IPS-18a (cell line): ENCODE data around the gene NSUN6.

Experiments
- H3K27ac ChIP-seq: one replicate; pipeline ENCODE4 v1.5.1; 2013; ENCODE audit warnings: low read length
- H3K27me3 ChIP-seq: one replicate; pipeline ENCODE4 v1.6.1; 2013; ENCODE audit warnings: mild to moderate bottlenecking, low read length; ENCODE audit not compliant: control insufficient read depth, insufficient read depth
- H3K36me3 ChIP-seq: one replicate; pipeline ENCODE4 v1.6.1; 2013; ENCODE audit warnings: low read depth, low read length; ENCODE audit not compliant: control insufficient read depth
- H3K4me1 ChIP-seq: one replicate; pipeline ENCODE4 v1.6.1; 2013; ENCODE audit warnings: low read depth, low read length; ENCODE audit not compliant: control insufficient read depth
- H3K4me3 ChIP-seq: one replicate; pipeline ENCODE4 v1.5.1; 2013; ENCODE audit warnings: low read length
- H3K9ac ChIP-seq: one replicate; pipeline ENCODE4 v1.6.1; 2013; ENCODE audit warnings: mild to moderate bottlenecking, low read length, moderate library complexity
- H3K9me3 ChIP-seq: one replicate; pipeline ENCODE4 v1.6.1; 2013; ENCODE audit warnings: low read depth, low read length; ENCODE audit not compliant: control insufficient read depth

The NSUN6 gene

DNA sequence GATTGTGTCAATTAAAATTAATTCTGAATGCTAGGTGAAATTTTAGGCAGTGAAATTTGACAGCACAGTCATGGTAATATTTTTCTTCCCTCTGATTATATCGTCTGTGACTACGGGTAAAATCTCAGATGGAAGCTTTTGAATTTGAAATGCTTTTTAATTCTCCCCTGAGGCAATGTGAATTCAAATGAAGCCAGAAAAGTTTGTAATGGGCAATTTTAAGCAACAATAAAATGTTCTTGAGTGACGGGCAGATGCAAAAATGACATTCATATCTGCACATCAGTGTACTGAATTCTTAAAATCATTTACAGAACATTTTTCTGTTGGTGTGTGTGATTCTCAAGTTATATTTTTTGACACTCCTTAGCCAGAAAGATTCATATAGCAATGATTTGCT, 134.5 kb downstream of the NSUN6 start:
- H3K4me3 ChIP-seq = no peak overlapping the region
- H3K27me3 ChIP-seq = no peaks in the 10 kb centered on the region
- no peaks in the 10 kb centered on the region for H3K9me3 ChIP-seq
- H3K36me3 ChIP-seq = peaks cover 8% of the 10 kb centered on the region
- H3K9ac ChIP-seq = no peak overlapping the region
- H3K27ac ChIP-seq = no peak overlapping the region
- no peaks in the 10 kb centered on the region for H3K4me1 ChIP-seq

- no peaks in the 10 kb centered on the region for H3K27me3 ChIP-seq
- H3K27ac ChIP-seq = no peak overlapping the region
- H3K9me3 ChIP-seq = no peaks in the 10 kb centered on the region
- no peak overlapping the region for H3K9ac ChIP-seq
- no peaks in the 10 kb centered on the region for H3K4me1 ChIP-seq
- H3K36me3 ChIP-seq = peaks cover 8% of the 10 kb centered on the region
- no peak overlapping the region for H3K4me3 ChIP-seq
These were observed 136.8 kb downstream of the NSUN6 start for GRCh38 chr10:18514537-18514936.

GRCh38 chr10:18508587-18508986, 142.8 kb downstream of the NSUN6 start:
- H3K4me3 ChIP-seq = no peak overlapping the region
- peaks cover 8% of the 10 kb centered on the region for H3K36me3 ChIP-seq
- H3K27me3 ChIP-seq = no peaks in the 10 kb centered on the region
- H3K4me1 ChIP-seq = no peaks in the 10 kb centered on the region
- no peaks in the 10 kb centered on the region for H3K9me3 ChIP-seq
- H3K9ac ChIP-seq = no peak overlapping the region
- H3K27ac ChIP-seq = no peak overlapping the region

DNA sequence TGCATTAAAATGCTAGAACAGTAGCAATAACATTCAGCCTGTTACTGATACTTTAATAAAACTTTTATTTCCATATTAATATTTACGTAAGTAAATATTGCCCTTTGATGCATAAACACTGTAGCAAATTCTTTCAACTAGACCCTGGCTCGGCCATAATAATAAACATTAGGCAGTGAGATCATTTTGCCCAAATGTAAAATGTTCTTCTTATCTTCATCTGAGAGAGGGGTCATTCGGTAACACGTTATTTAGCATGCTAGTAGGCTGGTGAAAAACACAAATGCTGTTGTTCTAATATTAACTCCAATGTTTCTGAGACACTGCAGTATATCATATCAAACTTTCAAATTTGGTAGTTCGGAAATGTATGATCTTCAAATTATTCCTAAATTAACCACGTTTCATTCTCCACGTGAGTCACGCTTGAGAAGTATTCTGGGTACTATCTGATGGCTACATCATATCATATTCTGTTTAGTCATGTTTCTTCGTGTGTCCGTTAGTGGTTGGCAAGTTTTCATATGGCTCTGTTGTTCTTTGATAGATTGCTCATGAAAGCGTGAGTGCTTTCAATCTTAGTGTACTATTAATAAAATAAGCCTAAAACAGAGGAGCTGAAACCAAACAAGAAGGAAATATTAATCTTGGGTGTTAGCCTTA, 145.8 kb downstream of the NSUN6 start:
- H3K9me3 ChIP-seq = no peaks in the 10 kb centered on the region
- no peak overlapping the region for H3K27ac ChIP-seq
- H3K36me3 ChIP-seq = no peaks in the 10 kb centered on the region
- no peaks in the 10 kb centered on the region for H3K27me3 ChIP-seq
- H3K4me3 ChIP-seq = no peak overlapping the region
- no peaks in the 10 kb centered on the region for H3K4me1 ChIP-seq
- H3K9ac ChIP-seq = no peak overlapping the region

DNA sequence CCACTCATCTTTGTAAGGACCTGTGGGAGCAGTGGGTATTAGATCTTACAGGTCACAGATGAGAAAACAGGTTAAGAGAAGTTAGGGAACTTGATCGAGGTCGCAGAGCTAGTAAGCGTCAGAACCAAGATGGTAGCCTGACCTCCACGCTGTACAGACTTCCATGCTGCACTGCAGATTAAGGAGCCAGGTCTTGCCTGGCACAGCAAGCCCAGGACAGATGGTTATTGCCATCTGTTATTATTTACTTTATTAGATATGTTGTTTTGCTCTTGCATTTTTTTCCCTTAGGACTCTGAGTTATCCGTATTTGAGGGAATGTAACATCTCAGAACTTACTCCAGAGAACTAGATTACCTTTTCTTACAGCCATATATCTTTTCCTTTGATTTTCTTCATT, 147.2 kb downstream of the NSUN6 start:
- H3K27ac ChIP-seq = no peak overlapping the region
- H3K27me3 ChIP-seq = no peaks in the 10 kb centered on the region
- no peaks in the 10 kb centered on the region for H3K36me3 ChIP-seq
- H3K9me3 ChIP-seq = no peaks in the 10 kb centered on the region
- no peaks in the 10 kb centered on the region for H3K4me1 ChIP-seq
- no peak overlapping the region for H3K4me3 ChIP-seq
- no peak overlapping the region for H3K9ac ChIP-seq

- no peaks in the 10 kb centered on the region for H3K36me3 ChIP-seq
- no peak overlapping the region for H3K4me3 ChIP-seq
- no peaks in the 10 kb centered on the region for H3K9me3 ChIP-seq
- no peak overlapping the region for H3K27ac ChIP-seq
- no peaks in the 10 kb centered on the region for H3K27me3 ChIP-seq
- no peak overlapping the region for H3K9ac ChIP-seq
- H3K4me1 ChIP-seq = peaks cover 10% of the 10 kb centered on the region
These were observed 149.8 kb downstream of the NSUN6 start for GRCh38 chr10:18501629-18502028.

GRCh38 chr10:18501198-18501597, 150.2 kb downstream of the NSUN6 start:
- Histone ChIP-seq H3K27ac (no peak overlapping the region), H3K4me1 (peaks cover 10% of the 10 kb centered on the region), H3K9ac (no peak overlapping the region), H3K36me3 (no peaks in the 10 kb centered on the region), H3K27me3 (no peaks in the 10 kb centered on the region), H3K9me3 (no peaks in the 10 kb centered on the region), H3K4me3 (no peak overlapping the region)

- no peak overlapping the region for H3K27ac ChIP-seq
- H3K9ac ChIP-seq = no peak overlapping the region
- H3K4me1 ChIP-seq = peaks cover 10% of the 10 kb centered on the region
- H3K4me3 ChIP-seq = no peak overlapping the region
- H3K9me3 ChIP-seq = no peaks in the 10 kb centered on the region
- no peaks in the 10 kb centered on the region for H3K27me3 ChIP-seq
- H3K36me3 ChIP-seq = no peaks in the 10 kb centered on the region
These were observed 150.8 kb downstream of the NSUN6 start for GRCh38 chr10:18500576-18500975.

DNA sequence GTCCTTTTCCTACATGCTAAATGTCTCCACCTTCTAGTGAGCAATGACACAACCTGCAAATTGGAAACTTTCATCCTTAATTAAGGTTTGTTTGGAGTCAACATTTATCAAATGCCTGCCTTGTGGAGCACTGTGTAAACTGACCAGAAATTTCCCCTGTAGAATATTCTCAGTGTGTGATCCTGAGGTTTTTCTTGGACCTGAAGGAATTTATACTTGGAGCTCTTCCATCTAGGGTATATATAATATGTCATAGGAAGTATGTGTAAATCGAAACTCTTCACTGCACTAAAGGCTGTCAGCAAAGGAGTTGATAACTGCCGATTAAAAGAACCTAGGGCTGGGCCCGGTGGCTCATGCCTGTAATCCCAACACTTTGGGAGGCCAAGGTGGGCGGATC, 152.4 kb downstream of the NSUN6 start:
- Histone ChIP-seq H3K9ac (no peak overlapping the region), H3K4me3 (no peak overlapping the region), H3K9me3 (no peaks in the 10 kb centered on the region), H3K27me3 (no peaks in the 10 kb centered on the region), H3K36me3 (no peaks in the 10 kb centered on the region), H3K4me1 (peaks cover 10% of the 10 kb centered on the region), H3K27ac (no peak overlapping the region)

- Histone ChIP-seq H3K27me3 (no peaks in the 10 kb centered on the region), H3K27ac (peak overlapping the region; percentile 35), H3K4me3 (no peak overlapping the region), H3K4me1 (peaks cover 10% of the 10 kb centered on the region), H3K9me3 (no peaks in the 10 kb centered on the region), H3K36me3 (no peaks in the 10 kb centered on the region), H3K9ac (no peak overlapping the region)
These were observed 153.5 kb downstream of the NSUN6 start for GRCh38 chr10:18497806-18498369.
